NT2/D1 (cell line): ENCODE data around the gene SLC25A13.

Experiments used
- SUZ12 ChIP-seq: IDR thresholded peaks from 2 replicates; pipeline ENCODE4 v1.6.1; 2011; ENCODE audit not compliant: insufficient read length, insufficient read depth; ENCODE audit errors: extremely low read depth
- YY1 ChIP-seq: IDR thresholded peaks from 2 replicates; pipeline ENCODE4 v1.6.1; 2011; ENCODE audit not compliant: insufficient read length, insufficient read depth
- ZNF274 ChIP-seq: IDR thresholded peaks from 2 replicates; pipeline ENCODE4 v1.6.1; 2011; ENCODE audit warnings: mild to moderate bottlenecking, low read depth, low read length

- TF ChIP-seq YY1 (no peak), SUZ12 (no peak), ZNF274 (no peak)
Observed at GRCh38 chr7:96238474-96238873, 83.4 kb downstream of the SLC25A13 start.
